GM18505 (cell line): ENCODE measurements around the gene SRPX.

ENCODE experiments used
- ATAC-seq: cut with Tn5 transposase; IDR thresholded peaks from one replicate; pipeline ENCODE4 v1.9.1; 2021; ENCODE audit not compliant: unreplicated experiment
- POLR2A ChIP-seq: IDR thresholded peaks from 4 replicates; pipeline ENCODE4 v1.6.1; 2011; ENCODE audit warnings: borderline replicate concordance; ENCODE audit not compliant: insufficient read depth, insufficient read length; ENCODE audit errors: extremely low read depth

SRPX gene

GRCh38 chrX:38106991-38107655 is 113.5 kb downstream of the SRPX start:
- ATAC-seq, result no peak
- no peak for TF ChIP-seq POLR2A

DNA sequence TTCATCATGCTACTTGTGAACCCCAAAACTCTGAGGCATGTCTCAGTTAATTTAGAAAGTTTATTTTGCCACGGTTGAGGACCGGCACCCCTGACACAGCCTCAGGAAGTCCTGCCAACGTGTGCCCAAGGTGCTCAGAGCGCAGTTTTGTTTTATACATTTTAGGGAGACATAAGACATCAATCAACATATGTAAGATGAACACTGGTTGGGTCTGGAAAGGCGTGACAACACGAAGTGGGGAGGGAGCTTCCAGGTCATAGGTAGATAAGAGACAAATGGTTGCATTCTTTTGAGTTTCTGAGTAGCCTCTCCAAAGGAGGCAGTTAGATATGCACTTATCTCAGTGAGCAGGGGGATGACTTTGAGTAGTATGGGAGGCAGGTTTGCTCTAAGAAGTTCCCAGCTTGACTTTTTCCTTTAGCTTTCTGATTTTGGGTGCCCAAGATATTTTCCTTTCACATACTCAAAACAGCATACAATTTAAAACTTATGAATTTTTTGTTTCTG is 115.4 kb downstream of the SRPX start:
- ATAC-seq, result no peak
- TF ChIP-seq POLR2A, result no peak

- TF ChIP-seq POLR2A, result no peak
- no peak for ATAC-seq
Observed at GRCh38 chrX:38103857-38104812, 116.5 kb downstream of the SRPX start.

DNA sequence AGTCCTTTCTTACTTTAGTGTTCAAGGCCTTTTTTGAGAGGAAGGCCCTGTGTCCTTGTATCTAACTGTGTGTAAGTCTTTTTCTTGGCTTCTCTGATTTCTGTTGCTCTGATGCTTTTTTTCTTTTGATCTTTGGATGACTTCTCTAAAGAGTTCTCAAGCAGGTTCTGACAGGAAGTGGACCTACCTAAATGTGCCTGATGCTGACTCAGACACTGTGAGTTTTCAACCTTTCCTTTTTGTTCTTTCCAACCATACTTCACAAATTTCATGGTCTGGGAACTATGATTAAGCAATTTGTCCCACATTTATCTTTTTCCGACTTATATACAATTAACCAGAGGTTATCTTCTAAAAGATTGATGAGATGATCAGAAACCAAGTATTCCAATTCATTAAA is 117.8 kb downstream of the SRPX start:
- ATAC-seq, result no peak

DNA sequence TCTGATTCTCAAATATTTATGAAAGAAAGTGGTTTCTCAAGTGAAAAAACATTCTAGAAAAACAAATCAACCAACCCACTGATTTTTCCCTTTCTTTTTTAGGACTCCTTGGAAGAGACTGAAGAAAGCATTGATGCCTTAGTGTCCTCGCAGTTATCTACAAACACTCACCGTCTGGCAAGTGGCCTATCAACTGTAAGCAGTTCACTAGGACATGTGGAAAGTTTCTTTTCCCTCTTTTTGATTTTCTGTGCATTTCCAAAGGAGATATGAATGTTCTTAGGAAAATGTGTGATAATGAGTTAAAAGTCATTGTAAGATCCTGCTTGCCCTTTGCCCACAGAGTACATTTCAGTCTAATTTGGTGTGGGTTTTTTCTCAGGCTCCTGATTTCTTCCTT is 118.4 kb downstream of the SRPX start:
- no peak for TF ChIP-seq POLR2A
- no peak for ATAC-seq

More for the DNA sequence above, 117.8 kb downstream of the SRPX start:
- no peak for TF ChIP-seq POLR2A

DNA sequence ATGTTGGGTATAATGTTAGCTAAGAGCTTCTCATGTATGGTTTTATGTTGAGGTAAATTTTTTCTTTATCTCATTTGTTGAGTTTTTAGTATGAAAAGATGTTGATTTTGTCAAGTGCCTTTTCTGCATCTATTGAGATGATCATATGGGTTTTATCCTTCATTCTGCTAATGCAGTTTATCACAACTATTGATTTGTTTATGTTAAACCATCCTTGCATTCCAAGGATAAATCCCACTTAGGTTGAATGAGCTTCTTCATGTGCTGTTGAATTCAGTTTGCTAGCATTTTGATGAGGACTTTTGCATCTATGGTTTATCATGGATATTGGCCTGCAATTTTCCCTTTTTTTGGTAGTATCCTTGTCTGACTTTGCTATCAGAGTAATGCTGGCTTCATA is 121.0 kb downstream of the SRPX start:
- no peak for ATAC-seq
- TF ChIP-seq POLR2A, result no peak
